Endothelial cell (in vitro differentiated cells): ENCODE measurements around the gene PPP2R2C. TPM values are rescaled to one million over a fixed set of nuclear protein-coding genes. Genes with fewer than 3 reads are reported as not detected.

Experiments
- DNase-seq: peaks from one replicate; pipeline ENCODE4 v3.0.0; 2021; ENCODE audit warnings: low spot score
- H3K27ac Mint-ChIP-seq: one replicate; pipeline ENCODE4 v1.8.0; 2021; ENCODE audit warnings: mixed read lengths, inconsistent platforms; ENCODE audit not compliant: unreplicated experiment
- H3K27me3 Mint-ChIP-seq: one replicate; pipeline ENCODE4 v1.8.0; 2021; ENCODE audit warnings: mild to moderate bottlenecking, moderate library complexity, mixed read lengths, inconsistent platforms; ENCODE audit not compliant: unreplicated experiment
- H3K36me3 Mint-ChIP-seq: one replicate; pipeline ENCODE4 v1.8.0; 2021; ENCODE audit warnings: mild to moderate bottlenecking, low read depth, mixed read lengths, inconsistent platforms; ENCODE audit not compliant: unreplicated experiment
- H3K4me1 Mint-ChIP-seq: one replicate; pipeline ENCODE4 v1.8.0; 2021; ENCODE audit warnings: mild to moderate bottlenecking, mixed read lengths, inconsistent platforms; ENCODE audit not compliant: unreplicated experiment
- H3K4me3 Mint-ChIP-seq: one replicate; pipeline ENCODE4 v1.8.0; 2021; ENCODE audit warnings: mild to moderate bottlenecking, mixed read lengths, inconsistent platforms; ENCODE audit not compliant: unreplicated experiment
- H3K9me3 Mint-ChIP-seq: one replicate; pipeline ENCODE4 v1.8.0; 2021; ENCODE audit warnings: mixed read lengths, inconsistent platforms; ENCODE audit not compliant: unreplicated experiment
- total RNA-seq: library from RNA; stranded (reverse); fragmentation: NEBNext Ultra II Directional; extraction: Animal tissue kit (Norgen Biotek cat#: 25700); gene quantifications from one replicate; pipeline ENCODE4 v1.2.1, GENCODE V29; 2021; ENCODE audit not compliant: unreplicated experiment
- TF ChIP-seq, protein P1 (sequence below): fragments of 200-600 bp; sonication (generic); IDR thresholded peaks from one replicate; pipeline ENCODE4 v1.5.0; 2021; ENCODE audit warnings: antibody characterized with exemption; ENCODE audit not compliant: unreplicated experiment

PPP2R2C gene
- total RNA-seq, 1 donor from 2014 or later = 1.7 TPM

DNA sequence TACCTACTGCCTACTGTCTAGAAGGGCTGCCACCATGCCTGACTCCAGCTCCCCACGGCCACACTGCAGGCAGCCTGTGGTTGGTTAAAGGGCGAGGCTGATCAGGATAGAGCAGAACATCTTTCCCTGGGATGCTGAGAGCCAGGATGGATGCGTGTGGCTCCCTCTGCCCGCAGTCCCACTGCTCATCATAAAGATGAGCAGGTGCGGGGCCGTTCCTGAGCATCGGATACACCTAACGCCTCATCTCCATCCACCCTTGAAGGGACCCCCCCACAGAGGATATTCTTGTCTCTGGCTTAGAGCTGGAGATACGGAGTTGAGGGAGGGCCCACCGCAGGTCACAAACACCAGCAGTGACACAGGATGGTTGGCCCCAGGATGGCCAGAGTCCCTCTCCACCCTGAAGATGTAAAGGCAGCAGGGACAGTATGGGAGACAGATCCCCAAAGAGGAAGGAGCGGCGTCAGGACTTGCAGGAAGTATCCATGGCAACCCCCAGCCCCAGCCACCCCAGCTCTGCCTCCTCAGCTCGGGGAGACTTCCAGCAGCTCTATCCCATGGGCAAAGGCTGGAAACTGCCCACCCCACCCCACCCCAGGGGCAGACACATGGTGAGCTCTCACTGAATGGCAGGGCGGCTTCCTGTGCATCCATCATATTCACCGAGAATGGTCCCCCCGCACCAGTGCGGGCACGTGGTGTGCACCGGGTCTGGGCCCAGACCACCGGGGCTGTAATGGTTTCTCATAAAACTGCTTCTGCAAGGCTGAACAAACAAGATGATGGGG is 19.3 kb downstream of the PPP2R2C start:
- H3K36me3 Mint-ChIP-seq = no peaks in the 10 kb centered on the region
- peaks cover 13% of the 10 kb centered on the region for H3K27me3 Mint-ChIP-seq
- no peak for DNase-seq
- no peaks in the 10 kb centered on the region for H3K4me1 Mint-ChIP-seq
- TF ChIP-seq, protein P1, sequence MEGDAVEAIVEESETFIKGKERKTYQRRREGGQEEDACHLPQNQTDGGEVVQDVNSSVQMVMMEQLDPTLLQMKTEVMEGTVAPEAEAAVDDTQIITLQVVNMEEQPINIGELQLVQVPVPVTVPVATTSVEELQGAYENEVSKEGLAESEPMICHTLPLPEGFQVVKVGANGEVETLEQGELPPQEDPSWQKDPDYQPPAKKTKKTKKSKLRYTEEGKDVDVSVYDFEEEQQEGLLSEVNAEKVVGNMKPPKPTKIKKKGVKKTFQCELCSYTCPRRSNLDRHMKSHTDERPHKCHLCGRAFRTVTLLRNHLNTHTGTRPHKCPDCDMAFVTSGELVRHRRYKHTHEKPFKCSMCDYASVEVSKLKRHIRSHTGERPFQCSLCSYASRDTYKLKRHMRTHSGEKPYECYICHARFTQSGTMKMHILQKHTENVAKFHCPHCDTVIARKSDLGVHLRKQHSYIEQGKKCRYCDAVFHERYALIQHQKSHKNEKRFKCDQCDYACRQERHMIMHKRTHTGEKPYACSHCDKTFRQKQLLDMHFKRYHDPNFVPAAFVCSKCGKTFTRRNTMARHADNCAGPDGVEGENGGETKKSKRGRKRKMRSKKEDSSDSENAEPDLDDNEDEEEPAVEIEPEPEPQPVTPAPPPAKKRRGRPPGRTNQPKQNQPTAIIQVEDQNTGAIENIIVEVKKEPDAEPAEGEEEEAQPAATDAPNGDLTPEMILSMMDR = no peak
- no peak overlapping the region for H3K27ac Mint-ChIP-seq
- no peaks in the 10 kb centered on the region for H3K9me3 Mint-ChIP-seq
- H3K4me3 Mint-ChIP-seq = no peak overlapping the region

DNA sequence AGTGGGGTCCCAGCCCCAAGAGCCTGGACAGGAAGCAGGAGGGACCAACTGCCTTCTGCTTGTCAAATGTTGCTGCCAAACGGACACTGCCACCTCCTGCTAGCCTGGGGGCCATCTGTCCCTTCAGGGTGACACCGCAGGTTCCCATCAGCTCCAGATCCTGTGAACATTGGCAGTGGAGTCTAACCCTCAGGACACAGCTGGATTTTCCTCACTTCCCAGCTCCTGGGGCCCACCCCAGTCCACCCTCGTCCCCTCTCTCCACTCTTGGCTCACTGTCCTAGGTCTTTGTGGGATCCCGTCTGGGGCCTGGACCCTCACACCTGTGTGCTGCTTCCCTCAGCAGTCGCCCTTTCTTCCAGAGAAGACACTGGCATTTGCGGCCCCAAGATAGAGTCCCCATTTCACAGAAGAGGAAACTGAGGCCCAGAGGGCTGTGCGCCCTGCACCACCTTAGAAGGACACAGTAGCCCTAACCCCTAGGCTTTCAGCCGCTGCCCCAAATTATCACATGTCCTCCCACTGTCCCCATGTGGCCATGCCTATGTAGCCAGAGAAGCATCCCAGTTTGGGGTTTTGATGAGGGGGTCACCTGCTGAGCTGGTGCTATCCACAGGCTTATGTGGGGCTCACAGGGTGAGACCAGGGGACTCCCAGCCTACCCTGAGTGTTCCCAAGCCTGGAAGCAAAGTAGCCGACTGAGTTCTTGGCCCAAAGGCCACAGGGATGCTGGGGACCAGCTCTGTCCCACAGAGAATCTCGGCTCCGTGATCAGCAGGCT is 20.1 kb downstream of the PPP2R2C start:
- Mint-ChIP-seq H3K27me3 (peaks cover 13% of the 10 kb centered on the region), H3K4me1 (peaks cover 6% of the 10 kb centered on the region)

DNA sequence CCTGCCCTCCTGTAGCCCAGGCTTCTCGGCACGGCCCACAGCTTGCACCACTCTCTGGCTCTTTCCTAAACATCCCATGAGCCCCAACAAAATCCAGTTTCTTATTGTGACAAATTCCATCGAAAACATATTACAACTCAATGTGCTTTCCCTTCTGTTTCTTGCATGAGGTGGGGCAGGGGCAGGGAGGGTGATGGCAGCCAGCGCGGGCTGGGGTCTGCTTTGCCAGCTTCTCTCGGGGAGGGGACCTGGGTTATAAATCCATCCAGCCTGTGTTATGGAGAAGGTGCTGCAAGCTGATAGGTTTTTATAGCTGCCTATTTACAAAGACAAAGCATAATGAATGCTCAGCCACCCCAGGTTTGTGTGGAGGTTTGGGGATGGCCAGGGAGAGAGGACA is 21.1 kb downstream of the PPP2R2C start:
- H3K36me3 Mint-ChIP-seq = no peaks in the 10 kb centered on the region
- H3K9me3 Mint-ChIP-seq = no peaks in the 10 kb centered on the region
- DNase-seq = no peak
- H3K27ac Mint-ChIP-seq = no peak overlapping the region
- TF ChIP-seq, protein P1 = no peak
- H3K27me3 Mint-ChIP-seq = peaks cover 13% of the 10 kb centered on the region
- H3K4me1 Mint-ChIP-seq = peaks cover 11% of the 10 kb centered on the region
- H3K4me3 Mint-ChIP-seq = no peak overlapping the region

More for the DNA sequence above, 20.1 kb downstream of the PPP2R2C start:
- no peak for DNase-seq
- Mint-ChIP-seq H3K9me3 (no peaks in the 10 kb centered on the region), H3K27ac (no peak overlapping the region), H3K36me3 (no peaks in the 10 kb centered on the region), H3K4me3 (no peak overlapping the region)
- TF ChIP-seq, protein P1 = no peak

DNA sequence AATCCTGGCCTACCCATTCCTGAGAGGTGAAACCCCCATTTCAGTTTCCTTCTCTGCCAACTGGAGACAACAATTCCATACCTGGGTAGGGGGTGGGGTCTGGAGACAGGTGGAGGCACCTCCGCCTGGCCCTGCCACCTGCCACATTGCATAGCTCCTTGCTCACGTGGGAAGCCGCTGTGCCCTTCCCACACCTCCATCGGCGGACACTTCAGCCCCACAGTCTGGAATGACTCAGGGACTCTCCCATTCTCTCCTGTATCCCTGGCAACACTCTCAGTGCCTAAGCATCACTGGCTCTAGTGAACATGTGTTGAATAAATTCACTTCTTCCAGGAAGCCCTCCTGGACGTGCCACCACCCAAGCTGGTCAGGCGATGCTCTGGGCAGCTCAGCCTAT is 21.7 kb downstream of the PPP2R2C start:
- H3K4me1 Mint-ChIP-seq = peaks cover 15% of the 10 kb centered on the region

More for the DNA sequence above, 21.7 kb downstream of the PPP2R2C start:
- Mint-ChIP-seq H3K27me3 (peaks cover 16% of the 10 kb centered on the region), H3K27ac (no peak overlapping the region), H3K9me3 (no peaks in the 10 kb centered on the region), H3K4me3 (no peak overlapping the region), H3K36me3 (no peaks in the 10 kb centered on the region)
- TF ChIP-seq, protein P1 = no peak
- DNase-seq = no peak
